SU-DHL-6 (cell line): ENCODE measurements around the gene WIPF3.

Source experiments
- H2AFZ ChIP-seq: fragments of 200-600 bp; sonication (generic); 2 replicates; pipeline ENCODE4 v1.6.1; 2014; ENCODE audit warnings: low read depth, mild to moderate bottlenecking, moderate library complexity, mixed read lengths, antibody characterized with exemption, low read length; ENCODE audit not compliant: severe bottlenecking
- H3F3A ChIP-seq: fragments of 200-600 bp; shearing (Covaris generic); 2 replicates; pipeline ENCODE4 v1.6.0; 2016; ENCODE audit warnings: antibody characterized with exemption, mild to moderate bottlenecking; ENCODE audit not compliant: insufficient read depth
- H3K27ac ChIP-seq: fragments of 200-600 bp; sonication (generic); 2 replicates; pipeline ENCODE4 v1.5.1; 2016; ENCODE audit warnings: low read depth, mild to moderate bottlenecking, low read length, moderate library complexity, mixed read lengths
- H3K27me3 ChIP-seq: fragments of 200-600 bp; sonication (generic), shearing (Covaris generic); 2 replicates; pipeline ENCODE4 v1.6.0; 2014; ENCODE audit warnings: mild to moderate bottlenecking, low read length
- H3K36me3 ChIP-seq: fragments of 200-600 bp; sonication (generic); 2 replicates; pipeline ENCODE4 v1.6.1; 2014; ENCODE audit warnings: mild to moderate bottlenecking, low read length, mixed read lengths
- H3K4me2 ChIP-seq: fragments of 300-600, 200-600 bp; shearing (Covaris generic), sonication (generic); 2 replicates; pipeline ENCODE4 v1.6.0; 2014; ENCODE audit warnings: low read length, low read depth, mild to moderate bottlenecking; ENCODE audit not compliant: poor library complexity, severe bottlenecking
- H3K4me3 ChIP-seq: fragments of 200-600 bp; sonication (generic); 2 replicates; pipeline ENCODE4 v1.5.1; 2014; ENCODE audit warnings: antibody characterized with exemption, low read length, mild to moderate bottlenecking, mixed read lengths; ENCODE audit not compliant: insufficient read depth, poor library complexity, severe bottlenecking
- H3K79me2 ChIP-seq: fragments of 200-600 bp; sonication (generic); 2 replicates; pipeline ENCODE4 v1.6.1; 2014; ENCODE audit warnings: mild to moderate bottlenecking, low read length, moderate library complexity; ENCODE audit not compliant: insufficient read depth
- H3K9ac ChIP-seq: fragments of 200-600 bp; sonication (generic); 2 replicates; pipeline ENCODE4 v1.7.0; 2014; ENCODE audit warnings: mild to moderate bottlenecking, low read length
- H3K9me2 ChIP-seq: fragments of 200-600 bp; sonication (generic); replicated peaks from 2 replicates; pipeline ENCODE4 v1.6.1; 2014; ENCODE audit warnings: low read length; ENCODE audit not compliant: insufficient read depth
- H3K9me3 ChIP-seq: fragments of 200-600 bp; sonication (generic); 2 replicates; pipeline ENCODE4 v1.6.1; 2014; ENCODE audit warnings: low read length, mixed read lengths; ENCODE audit not compliant: insufficient read depth
- H4K20me1 ChIP-seq: fragments of 200-600 bp; sonication (generic); 2 replicates; pipeline ENCODE4 v1.6.1; 2014; ENCODE audit warnings: low read depth, mild to moderate bottlenecking, antibody characterized with exemption, low read length, moderate library complexity, mixed read lengths
- EZH2phosphoT487 ChIP-seq: fragments of 200-600 bp; sonication (generic), shearing (Covaris generic); conservative IDR thresholded peaks from 2 replicates; pipeline ENCODE4 v1.6.1; 2018; ENCODE audit warnings: mild to moderate bottlenecking, antibody characterized with exemption, low read length, moderate library complexity, mixed read lengths
- TF ChIP-seq, protein P1 (sequence below): fragments of 200-600 bp; sonication (generic); IDR thresholded peaks from one replicate; pipeline ENCODE4 v1.5.1; 2017; ENCODE audit warnings: antibody characterized with exemption, mild to moderate bottlenecking, low read length, moderate library complexity; ENCODE audit not compliant: insufficient read depth, poor library complexity, severe bottlenecking

The WIPF3 gene

DNA sequence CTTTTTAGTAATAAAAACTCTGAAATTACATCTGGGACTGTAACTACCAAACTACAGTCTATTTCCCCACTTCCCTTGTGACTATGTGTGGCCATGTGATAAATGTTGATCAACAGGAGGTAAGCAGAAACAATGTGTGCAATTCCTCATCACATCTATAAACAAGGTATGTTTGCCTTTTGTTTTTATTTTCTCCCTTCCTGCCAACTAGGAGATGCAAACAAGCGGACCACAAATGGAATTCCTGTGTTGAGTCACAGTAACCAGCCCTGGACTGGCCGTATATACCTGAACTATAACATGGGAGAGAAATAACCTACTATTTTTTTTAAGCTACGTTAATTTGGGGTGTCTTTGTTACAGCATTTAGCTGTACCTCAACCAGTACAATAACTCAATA lies 130.8 kb downstream of the WIPF3 start:
- no peaks in the 10 kb centered on the region for H3K27me3 ChIP-seq
- no peak overlapping the region for H3K27ac ChIP-seq
- no peak overlapping the region for H2AFZ ChIP-seq
- H3F3A ChIP-seq: no peaks in the 10 kb centered on the region
- no peaks in the 10 kb centered on the region for H3K79me2 ChIP-seq
- H3K36me3 ChIP-seq: no peaks in the 10 kb centered on the region
- no peaks in the 10 kb centered on the region for H3K9me3 ChIP-seq
- no peaks in the 10 kb centered on the region for H4K20me1 ChIP-seq
- no peak overlapping the region for H3K9ac ChIP-seq
- no peaks in the 10 kb centered on the region for H3K9me2 ChIP-seq
- no peak for TF ChIP-seq EZH2phosphoT487
- TF ChIP-seq, protein P1, sequence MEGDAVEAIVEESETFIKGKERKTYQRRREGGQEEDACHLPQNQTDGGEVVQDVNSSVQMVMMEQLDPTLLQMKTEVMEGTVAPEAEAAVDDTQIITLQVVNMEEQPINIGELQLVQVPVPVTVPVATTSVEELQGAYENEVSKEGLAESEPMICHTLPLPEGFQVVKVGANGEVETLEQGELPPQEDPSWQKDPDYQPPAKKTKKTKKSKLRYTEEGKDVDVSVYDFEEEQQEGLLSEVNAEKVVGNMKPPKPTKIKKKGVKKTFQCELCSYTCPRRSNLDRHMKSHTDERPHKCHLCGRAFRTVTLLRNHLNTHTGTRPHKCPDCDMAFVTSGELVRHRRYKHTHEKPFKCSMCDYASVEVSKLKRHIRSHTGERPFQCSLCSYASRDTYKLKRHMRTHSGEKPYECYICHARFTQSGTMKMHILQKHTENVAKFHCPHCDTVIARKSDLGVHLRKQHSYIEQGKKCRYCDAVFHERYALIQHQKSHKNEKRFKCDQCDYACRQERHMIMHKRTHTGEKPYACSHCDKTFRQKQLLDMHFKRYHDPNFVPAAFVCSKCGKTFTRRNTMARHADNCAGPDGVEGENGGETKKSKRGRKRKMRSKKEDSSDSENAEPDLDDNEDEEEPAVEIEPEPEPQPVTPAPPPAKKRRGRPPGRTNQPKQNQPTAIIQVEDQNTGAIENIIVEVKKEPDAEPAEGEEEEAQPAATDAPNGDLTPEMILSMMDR: no peak
- no peak overlapping the region for H3K4me3 ChIP-seq
- no peak overlapping the region for H3K4me2 ChIP-seq

DNA sequence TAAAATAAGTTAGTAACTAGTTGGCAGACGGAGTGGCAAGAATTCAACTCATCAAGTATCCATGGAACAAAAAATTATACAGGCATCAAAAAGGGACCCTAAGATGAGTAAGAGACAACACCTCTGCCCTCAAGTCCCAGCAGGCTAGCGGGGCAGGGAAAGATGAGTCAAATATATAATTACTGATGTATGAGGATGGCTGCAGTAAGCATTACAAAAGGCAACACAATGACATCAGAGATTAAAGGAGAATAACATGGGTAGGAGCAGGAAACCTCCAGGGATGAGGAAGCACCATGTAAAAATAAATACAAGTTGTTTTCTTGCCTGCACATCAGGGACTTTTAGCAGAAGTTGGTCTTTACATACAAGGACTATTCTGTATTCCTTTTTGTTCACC lies 133.9 kb downstream of the WIPF3 start:
- TF ChIP-seq, protein P1: no peak
- no peak for TF ChIP-seq EZH2phosphoT487
- Histone ChIP-seq H3K27ac (no peak overlapping the region), H3K36me3 (no peaks in the 10 kb centered on the region), H3K9ac (no peak overlapping the region), H3K4me2 (no peak overlapping the region), H3F3A (no peaks in the 10 kb centered on the region), H3K79me2 (no peaks in the 10 kb centered on the region), H3K9me2 (no peaks in the 10 kb centered on the region), H4K20me1 (no peaks in the 10 kb centered on the region), H3K9me3 (no peaks in the 10 kb centered on the region), H2AFZ (no peak overlapping the region), H3K27me3 (no peaks in the 10 kb centered on the region), H3K4me3 (no peak overlapping the region)

DNA sequence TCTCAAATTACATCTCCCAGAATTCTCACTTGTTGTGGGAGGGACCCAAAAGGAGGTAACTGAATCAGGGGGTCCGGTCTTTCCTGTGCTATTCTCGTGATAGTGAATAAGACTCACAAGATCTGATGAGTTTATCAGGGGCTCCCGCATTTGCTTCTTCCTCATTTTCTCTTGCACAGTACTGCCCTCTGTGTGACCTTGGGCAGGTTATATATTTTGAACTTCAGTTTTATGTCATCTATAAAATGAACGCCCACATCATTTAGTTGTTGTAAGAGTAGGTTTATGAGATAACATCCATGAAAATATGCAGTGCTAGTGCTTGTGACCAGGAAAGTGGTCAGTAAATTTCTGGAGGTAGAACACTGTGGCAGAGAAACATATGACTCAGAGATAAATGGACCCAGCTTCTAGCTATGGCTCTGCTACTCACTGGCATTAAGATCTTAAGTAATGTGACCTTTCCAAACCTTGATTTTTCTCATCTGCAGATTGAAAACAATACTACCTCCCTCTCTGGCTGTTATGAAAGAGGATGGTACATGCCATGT lies 139.0 kb downstream of the WIPF3 start:
- Histone ChIP-seq H3K79me2 (no peaks in the 10 kb centered on the region), H3F3A (no peaks in the 10 kb centered on the region), H3K9me2 (no peaks in the 10 kb centered on the region), H3K27ac (no peak overlapping the region), H3K9ac (no peak overlapping the region), H3K4me2 (no peak overlapping the region), H4K20me1 (no peaks in the 10 kb centered on the region), H2AFZ (no peak overlapping the region), H3K27me3 (no peaks in the 10 kb centered on the region), H3K4me3 (no peak overlapping the region), H3K9me3 (peaks cover 9% of the 10 kb centered on the region; the same call in 1 of the 2 replicates), H3K36me3 (no peaks in the 10 kb centered on the region)
- TF ChIP-seq, protein P1: no peak
- TF ChIP-seq EZH2phosphoT487: no peak
